H9 (cell line): ENCODE measurements around the gene LILRA1. TPM values are rescaled to one million over a fixed set of nuclear protein-coding genes. Genes with fewer than 3 reads are reported as not detected.
"Not testable (repeated sequence)": the region's sequence is repeated elsewhere in the genome, so short reads cannot be mapped to it uniquely, and the experiment has no call there.

Experiments
- DNase-seq: peaks from one replicate; pipeline ENCODE4 v3.0.0-alpha.2; 2017
- H2AFZ ChIP-seq: one replicate; pipeline ENCODE4 v1.6.1; 2013; ENCODE audit warnings: mild to moderate bottlenecking, low read length, control low read depth, moderate library complexity
- H2AK5ac ChIP-seq: 2 replicates; pipeline ENCODE4 v1.6.1; 2013; ENCODE audit warnings: low read length, control low read depth, mixed read lengths; ENCODE audit not compliant: insufficient read length
- H2BK120ac ChIP-seq: one replicate; pipeline ENCODE4 v1.6.1; 2013; ENCODE audit warnings: low read depth, mild to moderate bottlenecking, low read length, control low read depth, inconsistent platforms; ENCODE audit not compliant: poor library complexity, severe bottlenecking
- H2BK12ac ChIP-seq: 2 replicates; pipeline ENCODE4 v1.6.1; 2013; ENCODE audit warnings: low read length, control low read depth, mixed read lengths, low read depth; ENCODE audit not compliant: insufficient read length
- H2BK15ac ChIP-seq: 2 replicates; pipeline ENCODE4 v1.6.1; 2013; ENCODE audit warnings: low read depth, low read length, control low read depth
- H2BK20ac ChIP-seq: one replicate; pipeline ENCODE4 v1.6.1; 2013; ENCODE audit warnings: low read depth, mild to moderate bottlenecking, low read length, control low read depth, inconsistent platforms; ENCODE audit not compliant: poor library complexity, severe bottlenecking
- H2BK5ac ChIP-seq: 2 replicates; pipeline ENCODE4 v1.6.1; 2013; ENCODE audit warnings: low read length, control low read depth, mixed read lengths; ENCODE audit not compliant: insufficient read length
- H3K14ac ChIP-seq: 2 replicates; pipeline ENCODE4 v1.6.1; 2013; ENCODE audit warnings: low read length, control low read depth; ENCODE audit not compliant: insufficient read depth
- H3K18ac ChIP-seq: 2 replicates; pipeline ENCODE4 v1.6.1; 2013; ENCODE audit warnings: low read depth, mild to moderate bottlenecking, mixed read lengths, low read length, control low read depth; ENCODE audit not compliant: insufficient read length
- H3K23ac ChIP-seq: 2 replicates; pipeline ENCODE4 v1.6.1; 2013; ENCODE audit warnings: low read length, control low read depth, mixed read lengths, low read depth; ENCODE audit not compliant: insufficient read length
- H3K23me2 ChIP-seq: 2 replicates; pipeline ENCODE4 v1.6.1; 2013; ENCODE audit warnings: low read depth, mild to moderate bottlenecking, mixed read lengths, low read length, control low read depth; ENCODE audit not compliant: insufficient read length, poor library complexity, severe bottlenecking
- H3K27ac ChIP-seq: 2 replicates; pipeline ENCODE4 v1.5.1; 2013; ENCODE audit warnings: low read length, control low read depth, mixed read lengths, low read depth; ENCODE audit not compliant: insufficient read length
- H3K27me3 ChIP-seq: 2 replicates; pipeline ENCODE4 v1.6.1; 2013; ENCODE audit warnings: low read length, control low read depth, inconsistent platforms; ENCODE audit not compliant: insufficient read depth
- H3K4ac ChIP-seq: 2 replicates; pipeline ENCODE4 v1.6.1; 2013; ENCODE audit warnings: low read depth, mild to moderate bottlenecking, control low read depth, inconsistent platforms, low read length, moderate library complexity
- H3K4me1 ChIP-seq: 2 replicates; pipeline ENCODE4 v1.6.1; 2013; ENCODE audit warnings: low read length, control low read depth, inconsistent platforms; ENCODE audit not compliant: insufficient read depth
- H3K4me2 ChIP-seq: 2 replicates; pipeline ENCODE4 v1.6.1; 2013; ENCODE audit warnings: low read length, control low read depth, mixed read lengths; ENCODE audit not compliant: insufficient read length, insufficient read depth
- H3K56ac ChIP-seq: 2 replicates; pipeline ENCODE4 v1.6.1; 2013; ENCODE audit warnings: low read depth, mild to moderate bottlenecking, mixed read lengths, low read length, control low read depth; ENCODE audit not compliant: insufficient read length
- H3K79me1 ChIP-seq: 2 replicates; pipeline ENCODE4 v1.6.1; 2013; ENCODE audit warnings: low read depth, mild to moderate bottlenecking, moderate library complexity, low read length, control low read depth, inconsistent platforms; ENCODE audit not compliant: insufficient read depth, poor library complexity, severe bottlenecking
- H3K79me2 ChIP-seq: 2 replicates; pipeline ENCODE4 v1.6.1; 2013; ENCODE audit warnings: low read length, control low read depth, inconsistent platforms; ENCODE audit not compliant: insufficient read depth
- H3K9ac ChIP-seq: 2 replicates; pipeline ENCODE4 v1.6.1; 2013; ENCODE audit warnings: low read length, control low read depth, mixed read lengths; ENCODE audit not compliant: insufficient read length; ENCODE audit errors: extremely low read depth
- H3K9me3 ChIP-seq: one replicate; pipeline ENCODE4 v1.6.1; 2013; ENCODE audit warnings: low read depth, low read length, inconsistent platforms; ENCODE audit not compliant: control insufficient read depth
- H3T11ph ChIP-seq: one replicate; pipeline ENCODE4 v1.6.1; 2013; ENCODE audit warnings: mild to moderate bottlenecking, low read length, control low read depth, inconsistent platforms
- H4K20me1 ChIP-seq: one replicate; pipeline ENCODE4 v1.6.1; 2013; ENCODE audit not compliant: control insufficient read depth, insufficient read length, insufficient read depth
- H4K5ac ChIP-seq: 2 replicates; pipeline ENCODE4 v1.6.1; 2013; ENCODE audit warnings: low read depth, mild to moderate bottlenecking, mixed read lengths, low read length, control low read depth; ENCODE audit not compliant: insufficient read length
- H4K8ac ChIP-seq: replicated peaks from 2 replicates; pipeline ENCODE4 v1.6.1; 2013; ENCODE audit warnings: low read length, control low read depth, mixed read lengths, low read depth; ENCODE audit not compliant: insufficient read length
- H4K91ac ChIP-seq: 2 replicates; pipeline ENCODE4 v1.6.1; 2013; ENCODE audit warnings: low read depth, mild to moderate bottlenecking, moderate library complexity, mixed read lengths, low read length, control low read depth; ENCODE audit not compliant: insufficient read length
- H3K27ac Mint-ChIP-seq, 3 experiments: 2 replicates in 2 of 3; 3 replicates in 1 of 3; pipeline ENCODE4 v1.8.0; 2020 to 2021; ENCODE audit warnings: mixed read lengths in 3 of 3, mild to moderate bottlenecking in 1 of 3, moderate library complexity in 1 of 3
- H3K27me3 Mint-ChIP-seq: 2 replicates; pipeline ENCODE4 v1.8.0; 2021; ENCODE audit warnings: low read depth, mild to moderate bottlenecking, moderate library complexity, mixed read lengths
- H3K36me3 Mint-ChIP-seq, 3 experiments: 2 replicates in 2 of 3; 3 replicates in 1 of 3; pipeline ENCODE4 v1.8.0; 2020 to 2021; ENCODE audit warnings: low read depth in 3 of 3, mixed read lengths in 3 of 3; ENCODE audit not compliant: insufficient read depth in 1 of 3
- H3K4me1 Mint-ChIP-seq, 2 experiments: 2 replicates each; pipeline ENCODE4 v1.8.0; 2020; ENCODE audit warnings: mixed read lengths in 2 of 2
- H3K4me3 Mint-ChIP-seq, 2 experiments: 2 replicates in 1 of 2; 3 replicates in 1 of 2; pipeline ENCODE4 v1.8.0; 2020 to 2021; ENCODE audit warnings: mild to moderate bottlenecking in 2 of 2, mixed read lengths in 2 of 2, moderate library complexity in 1 of 2
- H3K9me3 Mint-ChIP-seq, 2 experiments: 2 replicates in 1 of 2; 3 replicates in 1 of 2; pipeline ENCODE4 v1.8.0; 2020; ENCODE audit warnings: mild to moderate bottlenecking in 2 of 2, mixed read lengths in 2 of 2, moderate library complexity in 1 of 2
- WGBS: extraction: QIAGEN DNeasy Blood & Tissue Kit; methylation state at CpG from one replicate; pipeline ENCODE4 v1.1.7; 2013; ENCODE audit warnings: missing lambda C conversion rate, low lambda C conversion rate, mixed read lengths; ENCODE audit not compliant: insufficient read length; ENCODE audit errors: extremely low coverage; 5-methylcytosine and 5-hydroxymethylcytosine counted together
- long read RNA-seq: library from polyadenylated mRNA; unstranded; transcript quantifications from one replicate; pipeline ENCODE4 v2.0.0, GENCODE V29; 2020
- total RNA-seq: library from RNA; stranded (reverse); gene quantifications from 2 replicates; pipeline ENCODE4 v1.2.1, GENCODE V29; 2021

LILRA1 gene
- not detected in 2 replicates for total RNA-seq
- long read RNA-seq: 0 reads

DNA sequence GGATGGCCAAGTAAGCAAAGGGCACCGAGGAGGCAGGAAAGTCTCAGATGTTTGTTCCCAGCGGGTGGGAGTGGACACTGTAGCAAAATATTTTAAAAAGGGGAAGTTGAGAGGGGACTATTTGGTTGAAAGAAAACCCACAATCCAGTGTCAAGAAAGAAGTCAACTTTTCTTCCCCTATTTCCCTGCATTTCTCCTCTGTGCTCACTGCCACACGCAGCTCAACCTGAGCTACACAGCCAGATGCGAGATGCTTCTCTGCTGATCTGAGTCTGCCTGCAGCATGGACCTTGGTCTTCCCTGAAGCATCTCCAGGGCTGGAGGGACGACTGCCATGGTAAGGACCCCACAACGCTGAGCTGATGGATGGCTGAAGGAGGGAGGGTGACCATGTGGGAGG lies at the start of gene LILRA1:
LILRA1 (plus strand) TSS at position 188 of the 400 bp plus-strand sequence. CDS start 613 bp downstream, outside the sequence.
- H3K27me3 ChIP-seq, H3K14ac ChIP-seq, H3K4me1 Mint-ChIP-seq, H3K9ac ChIP-seq, H2AFZ ChIP-seq, H4K8ac ChIP-seq, H3K27me3 Mint-ChIP-seq, H2BK5ac ChIP-seq, H3T11ph ChIP-seq, H3K23ac ChIP-seq, H3K27ac Mint-ChIP-seq, H3K18ac ChIP-seq, H2BK120ac ChIP-seq, DNase-seq, H2BK15ac ChIP-seq, H2AK5ac ChIP-seq, H3K79me2 ChIP-seq, H3K4me3 Mint-ChIP-seq, H3K4me2 ChIP-seq, H4K5ac ChIP-seq, H3K56ac ChIP-seq, H3K4me1 ChIP-seq, H2BK12ac ChIP-seq, H4K20me1 ChIP-seq, H2BK20ac ChIP-seq, H3K4ac ChIP-seq, H3K23me2 ChIP-seq, H3K79me1 ChIP-seq, H3K27ac ChIP-seq, H4K91ac ChIP-seq: not testable (repeated sequence)
- no CpG with 5 or more reads among the region's 6 CpGs for WGBS
- Mint-ChIP-seq H3K9me3 (peaks cover 94% of the 10 kb centered on the region in 2 experiments), H3K36me3 (peaks cover 7 to 27% (median 13%) of the 10 kb centered on the region in 3 experiments)
- H3K9me3 ChIP-seq: peaks cover 88% of the 10 kb centered on the region
